ENCODE data around the gene ENTPD1. TPM values are rescaled to one million over a fixed set of nuclear protein-coding genes. Genes with fewer than 3 reads are reported as not detected.
"Not testable (repeated sequence)": the region's sequence is repeated elsewhere in the genome, so short reads cannot be mapped to it uniquely, and the experiment has no call there.

The ENTPD1 gene
- total RNA-seq, 1 donor, result 7.6 TPM

- no peak for DNase-seq (ENCODE audit: insufficient read length, low spot score, missing footprints)
- no peak overlapping the region for H2AFZ ChIP-seq (ENCODE audit: low read length)
- H3K27me3 ChIP-seq (ENCODE audit: insufficient read depth, low read length), result no peaks in the 10 kb centered on the region
- H3K36me3 ChIP-seq (ENCODE audit: insufficient read depth, low read length), result no peaks in the 10 kb centered on the region
- no peak overlapping the region for H3K4me3 ChIP-seq (ENCODE audit: insufficient read depth, low read length)
- H3K4me2 ChIP-seq (ENCODE audit: insufficient read depth, low read length), result no peak overlapping the region
- H3K9me3 ChIP-seq (ENCODE audit: low read depth, low read length), result no peaks in the 10 kb centered on the region
- no peak for TF ChIP-seq CTCF (IDR thresholded peaks at IDR 0.05; ENCODE audit: extremely low read depth, low read depth, low read length)
- H4K20me1 ChIP-seq (ENCODE audit: insufficient read depth, low read length), result no peaks in the 10 kb centered on the region
- H3K27ac ChIP-seq (ENCODE audit: low read depth, low read length), result no peak overlapping the region
- H3K79me2 ChIP-seq (ENCODE audit: insufficient read depth, low read length), result no peaks in the 10 kb centered on the region
- H3K4me1 ChIP-seq (ENCODE audit: insufficient read depth, low read length), result no peaks in the 10 kb centered on the region
Observed at GRCh38 chr10:95889830-95890229, 133.9 kb downstream of the ENTPD1 start.

- H3K36me3 ChIP-seq (ENCODE audit: insufficient read depth, low read length), result peaks cover 5% of the 10 kb centered on the region
- no peaks in the 10 kb centered on the region for H4K20me1 ChIP-seq (ENCODE audit: insufficient read depth, low read length)
- no peak overlapping the region for H3K27ac ChIP-seq (ENCODE audit: low read depth, low read length)
- no peaks in the 10 kb centered on the region for H3K79me2 ChIP-seq (ENCODE audit: insufficient read depth, low read length)
- H3K27me3 ChIP-seq (ENCODE audit: insufficient read depth, low read length), result no peaks in the 10 kb centered on the region
- no peak for TF ChIP-seq CTCF (IDR thresholded peaks at IDR 0.05; ENCODE audit: extremely low read depth, low read depth, low read length)
- no peak overlapping the region for H3K4me3 ChIP-seq (ENCODE audit: insufficient read depth, low read length)
- H3K9me3 ChIP-seq (ENCODE audit: low read depth, low read length), result no peaks in the 10 kb centered on the region
- H3K4me2 ChIP-seq (ENCODE audit: insufficient read depth, low read length), result no peak overlapping the region
- DNase-seq (ENCODE audit: insufficient read length, low spot score, missing footprints), result no peak
- no peak overlapping the region for H2AFZ ChIP-seq (ENCODE audit: low read length)
- H3K4me1 ChIP-seq (ENCODE audit: insufficient read depth, low read length), result no peaks in the 10 kb centered on the region
Observed at GRCh38 chr10:95896071-95896850, 140.3 kb downstream of the ENTPD1 start.

GRCh38 chr10:95905897-95906580 is 150.1 kb downstream of the ENTPD1 start:
- H3K4me1 ChIP-seq (ENCODE audit: insufficient read depth, low read length); DNase-seq (ENCODE audit: insufficient read length, low spot score, missing footprints); H3K36me3 ChIP-seq (ENCODE audit: insufficient read depth, low read length); H3K79me2 ChIP-seq (ENCODE audit: insufficient read depth, low read length); H3K9me3 ChIP-seq (ENCODE audit: low read depth, low read length); H3K4me2 ChIP-seq (ENCODE audit: insufficient read depth, low read length); H4K20me1 ChIP-seq (ENCODE audit: insufficient read depth, low read length); H3K27ac ChIP-seq (ENCODE audit: low read depth, low read length); H3K27me3 ChIP-seq (ENCODE audit: insufficient read depth, low read length); H2AFZ ChIP-seq (ENCODE audit: low read length); H3K4me3 ChIP-seq (ENCODE audit: insufficient read depth, low read length): not testable (repeated sequence)

GRCh38 chr10:95906677-95907455 is 150.9 kb downstream of the ENTPD1 start:
- H3K4me1 ChIP-seq (ENCODE audit: insufficient read depth, low read length), result peaks cover 4% of the 10 kb centered on the region
- H3K27me3 ChIP-seq (ENCODE audit: insufficient read depth, low read length), result no peaks in the 10 kb centered on the region
- H3K4me2 ChIP-seq (ENCODE audit: insufficient read depth, low read length), result peak overlapping the region; percentile 84
- peak overlapping the region; percentile 95 for H2AFZ ChIP-seq (ENCODE audit: low read length)
- peak; percentile 32 for TF ChIP-seq CTCF (IDR thresholded peaks at IDR 0.05; ENCODE audit: extremely low read depth, low read depth, low read length)
- H4K20me1 ChIP-seq (ENCODE audit: insufficient read depth, low read length), result no peaks in the 10 kb centered on the region
- DNase-seq (ENCODE audit: insufficient read length, low spot score, missing footprints), result peak; percentile 75
- peaks cover 4% of the 10 kb centered on the region for H3K79me2 ChIP-seq (ENCODE audit: insufficient read depth, low read length)
- peak overlapping the region; percentile 34 for H3K27ac ChIP-seq (ENCODE audit: low read depth, low read length)
- no peaks in the 10 kb centered on the region for H3K9me3 ChIP-seq (ENCODE audit: low read depth, low read length)
- H3K36me3 ChIP-seq (ENCODE audit: insufficient read depth, low read length), result no peaks in the 10 kb centered on the region
- H3K4me3 ChIP-seq (ENCODE audit: insufficient read depth, low read length), result peak overlapping the region; percentile 83
